Caki2 (cell line): ENCODE data around the gene MYT1. TPM values are rescaled to one million over a fixed set of nuclear protein-coding genes. Genes with fewer than 3 reads are reported as not detected.
"Not testable (repeated sequence)": the region's sequence is repeated elsewhere in the genome, so short reads cannot be mapped to it uniquely, and the experiment has no call there.

ENCODE experiments used
- DNase-seq: peaks from one replicate; pipeline ENCODE4 v3.0.0-alpha.2; 2015; ENCODE audit warnings: low read depth
- in situ Hi-C: cut with HindIII; loops from 2 replicates; pipeline ENCODE4 v1.10.0; 2016; ENCODE audit warnings: low sequenced_read_pairs, low pct_unique_long_range_greater_than_20kb, mixed read lengths
- total RNA-seq: library from RNA; depleted of rRNA; stranded (reverse); fragments of >200 nt; shearing (Covaris generic); gene quantifications from 2 replicates; pipeline ENCODE4 v1.2.3, GENCODE V29; 2014; ENCODE audit warnings: low replicate concordance

The MYT1 gene
- total RNA-seq, 1 experiment from 2014 or later, result not detected

GRCh38 chr20:64233725-64234124, 69.5 kb downstream of the MYT1 start:
- DNase-seq, result no peak
- in situ Hi-C loops, result no loop called here

- in situ Hi-C loops, result no loop called here
- DNase-seq, result no peak
Measured at GRCh38 chr20:64234291-64234791, 70.1 kb downstream of the MYT1 start.

GRCh38 chr20:64234921-64235565, 70.8 kb downstream of the MYT1 start:
- DNase-seq, in situ Hi-C loops: not testable (repeated sequence)

GRCh38 chr20:64236137-64237088, 72.2 kb downstream of the MYT1 start:
- no peak for DNase-seq
- in situ Hi-C loops, result no loop called here

GRCh38 chr20:64237316-64237715, 73.1 kb downstream of the MYT1 start:
- in situ Hi-C loops, result no loop called here
- DNase-seq, result no peak

- DNase-seq, result no peak
- in situ Hi-C loops, result no loop called here
Measured at GRCh38 chr20:64238115-64238825, 74.0 kb downstream of the MYT1 start.

- no peak for DNase-seq
- in situ Hi-C loops, result no loop called here
Measured at GRCh38 chr20:64238851-64239387, 74.7 kb downstream of the MYT1 start.

GRCh38 chr20:64239449-64240242, 75.4 kb downstream of the MYT1 start:
- DNase-seq, result no peak
- in situ Hi-C loops, result no loop called here

- no peak for DNase-seq
- in situ Hi-C loops, result no loop called here
Measured at GRCh38 chr20:64240243-64241015, 76.2 kb downstream of the MYT1 start.

GRCh38 chr20:64241061-64241460, 76.8 kb downstream of the MYT1 start:
- in situ Hi-C loops, result no loop called here
- no peak for DNase-seq

- in situ Hi-C loops, result no loop called here
Measured at GRCh38 chr20:64242003-64242796, 77.9 kb downstream of the MYT1 start.

GRCh38 chr20:64242797-64243475, 78.7 kb downstream of the MYT1 start:
- DNase-seq, result no peak
- in situ Hi-C loops, result no loop called here

More at GRCh38 chr20:64242003-64242796, 77.9 kb downstream of the MYT1 start:
- no peak for DNase-seq

- in situ Hi-C loops, result no loop called here
- no peak for DNase-seq
Measured at GRCh38 chr20:64244281-64244805, 80.1 kb downstream of the MYT1 start.

GRCh38 chr20:64244870-64245603, 80.8 kb downstream of the MYT1 start:
- in situ Hi-C loops, result no loop called here
- no peak for DNase-seq
